ENCODE data around the gene MRPS24. TPM values are rescaled to one million over a fixed set of nuclear protein-coding genes. Genes with fewer than 3 reads are reported as not detected.

MRPS24 gene
- total RNA-seq, 1 experiment from 2014 or later: 116 TPM

- no CpG with 5 or more reads among the region's 3 CpGs for WGBS (ENCODE audit: extremely low coverage, insufficient read length, low lambda C conversion rate)
- no peak overlapping the region for H3K27ac ChIP-seq (ENCODE audit: insufficient read length, low read depth, low read length)
Observed at GRCh38 chr7:43871064-43871463, 1.7 kb upstream of the MRPS24 start.

More at GRCh38 chr7:43871064-43871463, 1.7 kb upstream of the MRPS24 start:
- TF ChIP-seq CTCF (conservative IDR thresholded peaks at IDR 0.05): no peak
- no peak for DNase-seq
- Histone ChIP-seq H2BK20ac (ENCODE audit: low read depth, low read length, poor library complexity, severe bottlenecking) (no peak overlapping the region), H3T11ph (ENCODE audit: low read length) (no peak overlapping the region), H3K79me1 (ENCODE audit: insufficient read depth, low read depth, low read length, poor library complexity, severe bottlenecking) (no peaks in the 10 kb centered on the region), H3K23me2 (ENCODE audit: insufficient read length, low read depth, low read length, poor library complexity, severe bottlenecking) (peaks cover 6% of the 10 kb centered on the region), H2BK15ac (ENCODE audit: low read depth, low read length) (no peak overlapping the region), H3K56ac (ENCODE audit: insufficient read length, low read depth, low read length) (no peak overlapping the region), H2BK12ac (ENCODE audit: insufficient read length, low read depth, low read length) (no peak overlapping the region), H2AFZ (ENCODE audit: low read length) (no peak overlapping the region), H2BK120ac (ENCODE audit: low read depth, low read length, poor library complexity, severe bottlenecking) (no peak overlapping the region), H3K27me3 (ENCODE audit: insufficient read depth, low read length) (0 out of 2 replicates have a peak, but pooled peaks cover 2% of the 10 kb centered on the region), H2BK5ac (ENCODE audit: insufficient read length, low read length) (no peak overlapping the region), H3K4ac (ENCODE audit: low read depth, low read length) (no peak overlapping the region), H3K23ac (ENCODE audit: insufficient read length, low read depth, low read length) (no peak overlapping the region), H3K9ac (ENCODE audit: extremely low read depth, insufficient read length, low read length) (no peak overlapping the region), H3K4me2 (ENCODE audit: insufficient read depth, insufficient read length, low read length) (no peak overlapping the region), H4K5ac (ENCODE audit: insufficient read length, low read depth, low read length) (no peak overlapping the region), H3K9me3 (ENCODE audit: control insufficient read depth, low read depth, low read length) (no peaks in the 10 kb centered on the region), H3K14ac (ENCODE audit: insufficient read depth, low read length) (no peak overlapping the region), H2AK5ac (ENCODE audit: insufficient read length, low read length) (no peak overlapping the region), H4K91ac (ENCODE audit: insufficient read length, low read depth, low read length) (no peak overlapping the region), H3K79me2 (ENCODE audit: insufficient read depth, low read length) (no peaks in the 10 kb centered on the region), H4K8ac (replicated peaks; ENCODE audit: insufficient read length, low read depth, low read length) (no peak overlapping the region), H4K20me1 (ENCODE audit: control insufficient read depth, insufficient read depth, insufficient read length) (no peaks in the 10 kb centered on the region), H3K18ac (ENCODE audit: insufficient read length, low read depth, low read length) (no peak overlapping the region), H3K4me1 (ENCODE audit: insufficient read depth, low read length) (peaks cover 3% of the 10 kb centered on the region; the same call in 1 of the 2 replicates)
- Mint-ChIP-seq H3K9me3 (no peaks in the 10 kb centered on the region), H3K27ac (no peak overlapping the region; a peak in 1 of 7 replicates), H3K36me3 (ENCODE audit: insufficient read depth in 1 of 3, low read depth in 3 of 3) (peaks cover 13 to 21% (median 20%) of the 10 kb centered on the region in 3 experiments), H3K27me3 (ENCODE audit: low read depth) (peaks cover 5% of the 10 kb centered on the region; the same call in 1 of the 2 replicates), H3K4me1 (peaks cover 41% of the 10 kb centered on the region in 2 experiments), H3K4me3 (no peak overlapping the region)
